Type B pancreatic cell (in vitro differentiated cells): Measurements from ENCODE around the gene PLA2G15. TPM values are rescaled to one million over a fixed set of nuclear protein-coding genes. Genes with fewer than 3 reads are reported as not detected.

Experiments
- DNase-seq: peaks from one replicate; pipeline ENCODE4 v3.0.0; 2021; ENCODE audit warnings: mixed read lengths; ENCODE audit not compliant: unreplicated experiment; ENCODE audit errors: extremely low spot score
- H3K27ac Mint-ChIP-seq: 2 replicates; pipeline ENCODE4 v1.8.0; 2021; ENCODE audit warnings: mild to moderate bottlenecking, mixed read lengths
- H3K27me3 Mint-ChIP-seq: 2 replicates; pipeline ENCODE4 v1.8.0; 2021; ENCODE audit warnings: mixed read lengths
- H3K36me3 Mint-ChIP-seq: 2 replicates; pipeline ENCODE4 v1.8.0; 2021; ENCODE audit warnings: mixed read lengths
- H3K4me1 Mint-ChIP-seq: one replicate; pipeline ENCODE4 v1.8.0; 2021; ENCODE audit warnings: mixed read lengths; ENCODE audit not compliant: unreplicated experiment
- H3K4me3 Mint-ChIP-seq: 2 replicates; pipeline ENCODE4 v1.8.0; 2021; ENCODE audit warnings: mild to moderate bottlenecking, mixed read lengths
- H3K9me3 Mint-ChIP-seq: 2 replicates; pipeline ENCODE4 v1.8.0; 2021; ENCODE audit warnings: mixed read lengths
- CTCF ChIP-seq: fragments of 200-600 bp; sonication (generic); conservative IDR thresholded peaks from 2 replicates; pipeline ENCODE4 v1.5.0; 2021; ENCODE audit warnings: antibody characterized with exemption, mild to moderate bottlenecking
- total RNA-seq: library from RNA; stranded (reverse); gene quantifications from 2 replicates; pipeline ENCODE4 v1.2.1, GENCODE V29; 2021; ENCODE audit warnings: low replicate concordance

PLA2G15 gene
- total RNA-seq, 1 donor from 2014 or later = 20.1 TPM

DNA sequence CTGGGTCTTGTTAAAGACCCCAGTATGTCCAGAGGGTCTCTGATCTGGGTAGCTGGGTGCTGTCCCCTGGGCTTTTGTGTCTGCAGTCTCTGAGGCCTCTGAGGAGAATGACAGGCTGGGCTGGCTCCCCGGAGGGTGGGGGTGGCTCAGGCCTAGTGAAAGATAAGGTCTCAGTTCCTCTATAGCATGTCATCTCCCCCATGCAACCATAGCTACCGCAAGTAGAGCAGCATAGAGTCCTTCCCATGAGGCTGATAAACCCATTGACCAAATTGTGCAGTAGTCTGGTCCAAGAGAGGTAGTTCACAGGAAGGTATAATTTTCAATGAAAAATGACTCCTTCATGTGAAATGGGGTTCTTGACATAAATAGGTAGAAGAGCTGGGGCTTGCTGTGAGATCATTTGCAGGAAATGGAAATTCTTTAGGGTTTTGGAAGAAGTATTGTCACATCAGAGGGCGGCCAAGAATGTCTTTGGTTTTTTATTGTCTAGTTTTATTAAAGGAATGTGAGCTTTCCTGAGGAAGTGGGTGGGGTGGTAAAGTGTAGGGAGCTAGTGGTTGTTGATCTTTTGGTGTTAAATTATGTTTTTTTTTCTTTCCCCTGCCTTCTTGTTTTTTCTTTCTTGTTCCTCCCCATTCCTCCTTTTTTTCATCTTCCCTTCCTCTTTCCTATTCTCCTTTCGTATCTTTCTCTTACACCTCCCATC is 44.6 kb downstream of the PLA2G15 start:
- DNase-seq = no peak
- Mint-ChIP-seq H3K4me3 (no peak overlapping the region), H3K36me3 (peaks cover 25% of the 10 kb centered on the region), H3K9me3 (no peaks in the 10 kb centered on the region), H3K4me1 (peaks cover 9% of the 10 kb centered on the region), H3K27ac (peak overlapping the region; percentile 1), H3K27me3 (no peaks in the 10 kb centered on the region)
- no peak for TF ChIP-seq CTCF

DNA sequence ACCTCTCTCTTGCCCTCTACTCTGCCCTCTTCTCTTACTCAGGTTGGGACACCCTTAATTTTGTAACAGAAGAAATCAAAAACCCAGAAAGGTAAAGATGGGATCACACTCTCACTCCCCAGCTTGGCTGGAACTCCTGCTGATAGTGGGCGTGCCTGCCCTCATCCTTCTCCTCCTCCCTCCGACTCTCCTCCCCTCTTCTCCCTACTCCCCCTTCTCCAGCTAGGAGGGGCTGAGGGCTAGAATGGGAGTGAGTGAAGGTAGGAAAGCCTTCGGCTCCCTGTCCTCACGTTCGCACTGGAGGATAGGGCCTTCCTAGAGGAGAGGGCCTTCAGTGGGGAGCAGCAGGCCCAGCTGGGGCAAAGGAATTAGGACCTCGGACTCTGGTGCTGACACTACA is 45.3 kb downstream of the PLA2G15 start:
- no peaks in the 10 kb centered on the region for H3K9me3 Mint-ChIP-seq

DNA sequence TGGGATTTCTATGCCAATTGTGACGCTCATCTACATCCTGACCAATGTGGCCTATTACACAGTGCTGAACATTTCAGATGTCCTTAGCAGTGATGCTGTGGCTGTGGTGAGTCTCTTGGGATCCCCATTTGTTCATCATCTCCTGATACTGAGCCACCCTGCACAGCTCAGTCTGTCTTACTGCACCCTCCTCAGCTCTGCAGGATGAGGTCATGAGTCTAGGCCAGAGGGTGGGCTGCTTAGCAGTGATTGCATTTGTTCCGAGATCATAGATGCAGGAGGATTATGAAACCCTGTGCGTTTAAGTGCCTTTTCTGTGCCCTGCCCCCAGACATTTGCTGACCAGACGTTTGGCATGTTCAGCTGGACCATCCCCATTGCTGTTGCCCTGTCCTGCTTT is 46.1 kb downstream of the PLA2G15 start:
- Mint-ChIP-seq H3K9me3 (no peaks in the 10 kb centered on the region), H3K36me3 (peaks cover 23% of the 10 kb centered on the region), H3K27me3 (no peaks in the 10 kb centered on the region), H3K4me3 (no peak overlapping the region), H3K27ac (no peak overlapping the region), H3K4me1 (peaks cover 9% of the 10 kb centered on the region)
- no peak for DNase-seq
- no peak for TF ChIP-seq CTCF

More for the DNA sequence above, 45.3 kb downstream of the PLA2G15 start:
- H3K36me3 Mint-ChIP-seq = peaks cover 25% of the 10 kb centered on the region
- TF ChIP-seq CTCF = no peak
- no peak overlapping the region for H3K4me3 Mint-ChIP-seq
- peak overlapping the region; percentile 1 for H3K27ac Mint-ChIP-seq
- H3K27me3 Mint-ChIP-seq = no peaks in the 10 kb centered on the region
- no peak for DNase-seq
- peaks cover 9% of the 10 kb centered on the region for H3K4me1 Mint-ChIP-seq

DNA sequence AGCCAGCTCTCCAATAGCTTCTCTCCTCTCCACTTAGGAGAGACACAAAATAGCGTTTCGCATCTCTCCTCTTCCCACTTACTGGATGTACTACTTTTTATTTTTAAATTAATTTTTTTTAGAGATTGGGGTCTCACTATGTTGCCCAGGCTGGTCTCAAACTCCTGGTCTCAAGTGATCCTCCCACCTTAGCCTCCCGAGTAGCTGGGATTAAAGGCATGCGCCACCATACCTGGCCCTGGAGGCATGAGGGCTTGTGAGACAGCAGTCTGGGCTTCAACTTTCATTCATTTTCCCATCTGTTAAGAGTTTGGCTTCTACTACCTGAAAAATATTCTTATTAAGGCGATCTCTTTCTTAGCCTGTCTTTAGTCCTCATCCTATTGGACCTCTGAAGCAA is 47.3 kb downstream of the PLA2G15 start:
- Mint-ChIP-seq H3K4me3 (no peak overlapping the region), H3K9me3 (no peaks in the 10 kb centered on the region), H3K4me1 (peaks cover 9% of the 10 kb centered on the region), H3K27me3 (no peaks in the 10 kb centered on the region), H3K27ac (no peak overlapping the region), H3K36me3 (peaks cover 24% of the 10 kb centered on the region)
- no peak for TF ChIP-seq CTCF
- DNase-seq = no peak

- H3K27ac Mint-ChIP-seq = no peak overlapping the region
- DNase-seq = no peak
- TF ChIP-seq CTCF = no peak
- peaks cover 16% of the 10 kb centered on the region for H3K36me3 Mint-ChIP-seq
- H3K9me3 Mint-ChIP-seq = no peaks in the 10 kb centered on the region
- no peak overlapping the region for H3K4me3 Mint-ChIP-seq
- H3K27me3 Mint-ChIP-seq = no peaks in the 10 kb centered on the region
- H3K4me1 Mint-ChIP-seq = peaks cover 7% of the 10 kb centered on the region
These were observed 51.1 kb downstream of the PLA2G15 start for GRCh38 chr16:68296291-68296690.

- Mint-ChIP-seq H3K27me3 (no peaks in the 10 kb centered on the region), H3K9me3 (no peaks in the 10 kb centered on the region)
These were observed 51.5 kb downstream of the PLA2G15 start for GRCh38 chr16:68296693-68297092.

More at GRCh38 chr16:68296693-68297092, 51.5 kb downstream of the PLA2G15 start:
- Mint-ChIP-seq H3K4me1 (peaks cover 7% of the 10 kb centered on the region), H3K4me3 (no peak overlapping the region), H3K27ac (no peak overlapping the region), H3K36me3 (peaks cover 15% of the 10 kb centered on the region)
- DNase-seq = no peak
- TF ChIP-seq CTCF = no peak
